GM04503 (cell line): ENCODE data around the gene TSHZ2.
"Not testable (repeated sequence)": the region's sequence is repeated elsewhere in the genome, so short reads cannot be mapped to it uniquely, and the experiment has no call there.

ENCODE experiments used
- DNase-seq: peaks from one replicate; pipeline ENCODE4 v3.0.0-alpha.2; 2012; ENCODE audit warnings: low read depth

Gene TSHZ2

DNA sequence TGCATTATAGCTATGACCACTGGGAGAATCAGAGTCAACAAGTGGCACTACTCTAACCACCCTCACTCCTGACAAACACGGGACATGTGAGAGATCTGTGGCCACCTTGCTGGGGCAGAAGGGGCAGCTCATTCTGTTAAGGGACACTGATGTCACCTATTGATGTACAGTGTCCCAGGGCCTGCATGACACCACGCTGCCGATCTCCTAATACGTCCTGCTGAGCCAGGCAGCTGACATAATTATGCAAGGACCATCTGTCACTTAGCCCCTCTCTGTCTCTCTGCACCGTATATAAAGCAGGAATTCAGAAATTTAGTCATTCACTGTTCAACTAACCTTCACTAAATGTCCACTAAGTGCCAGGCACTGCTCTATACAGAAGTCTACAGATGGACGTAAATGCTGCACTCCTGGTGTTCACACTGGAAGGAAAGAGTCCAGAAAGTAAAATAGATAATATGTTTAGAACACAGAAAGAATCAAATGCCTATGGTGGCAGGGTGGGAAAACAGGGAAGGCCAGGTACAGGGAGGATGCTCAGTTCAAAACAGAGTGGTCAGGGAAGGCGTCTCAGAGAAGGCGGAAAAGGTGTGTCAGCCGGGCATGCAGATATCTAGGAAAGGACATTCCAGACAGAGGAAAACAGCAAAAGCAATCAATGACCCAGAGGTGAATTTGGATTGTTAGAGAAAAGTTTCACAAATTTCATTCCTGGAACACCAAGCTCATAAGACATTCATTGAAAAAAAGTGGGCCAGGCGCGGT is 447.7 kb downstream of the TSHZ2 start:
- no peak for DNase-seq

DNA sequence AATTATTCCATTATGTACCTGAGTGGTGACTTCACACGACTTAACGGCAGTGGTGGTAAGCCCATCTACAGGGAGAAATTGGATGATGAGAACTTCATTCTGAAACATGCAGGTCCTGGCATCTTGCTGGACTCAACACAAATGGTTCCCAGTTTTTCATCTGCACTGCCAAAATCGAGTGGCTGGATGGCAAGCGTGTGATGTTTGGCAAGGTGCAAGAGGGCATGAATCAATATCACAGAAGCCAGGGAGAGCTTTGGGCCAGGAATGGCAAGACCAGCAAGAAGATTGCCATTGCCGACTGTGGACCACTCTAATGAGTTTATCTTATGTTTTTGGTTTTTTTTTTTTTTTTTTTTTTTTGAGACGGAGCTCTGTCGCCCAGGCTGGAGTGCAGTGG is 449.2 kb downstream of the TSHZ2 start:
- no peak for DNase-seq

DNA sequence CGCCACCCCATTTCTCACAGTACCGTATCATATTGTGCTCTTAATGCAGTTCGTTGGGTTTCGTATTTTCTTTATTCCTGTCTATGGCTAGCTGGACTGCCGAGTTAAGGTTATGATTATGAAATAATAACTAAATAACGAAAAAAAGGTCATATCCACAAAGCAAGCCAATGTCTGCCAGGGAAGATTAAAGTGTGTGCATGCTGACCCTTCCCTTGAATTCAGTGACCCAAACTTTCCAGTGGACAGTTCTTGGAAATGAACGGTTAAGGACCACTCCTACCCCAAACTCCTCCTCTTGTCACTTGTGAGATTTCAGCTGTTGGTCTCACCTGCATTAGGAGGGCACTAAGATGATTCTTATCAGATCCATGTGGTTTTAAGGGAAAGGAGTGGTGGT is 449.9 kb downstream of the TSHZ2 start:
- no peak for DNase-seq

DNA sequence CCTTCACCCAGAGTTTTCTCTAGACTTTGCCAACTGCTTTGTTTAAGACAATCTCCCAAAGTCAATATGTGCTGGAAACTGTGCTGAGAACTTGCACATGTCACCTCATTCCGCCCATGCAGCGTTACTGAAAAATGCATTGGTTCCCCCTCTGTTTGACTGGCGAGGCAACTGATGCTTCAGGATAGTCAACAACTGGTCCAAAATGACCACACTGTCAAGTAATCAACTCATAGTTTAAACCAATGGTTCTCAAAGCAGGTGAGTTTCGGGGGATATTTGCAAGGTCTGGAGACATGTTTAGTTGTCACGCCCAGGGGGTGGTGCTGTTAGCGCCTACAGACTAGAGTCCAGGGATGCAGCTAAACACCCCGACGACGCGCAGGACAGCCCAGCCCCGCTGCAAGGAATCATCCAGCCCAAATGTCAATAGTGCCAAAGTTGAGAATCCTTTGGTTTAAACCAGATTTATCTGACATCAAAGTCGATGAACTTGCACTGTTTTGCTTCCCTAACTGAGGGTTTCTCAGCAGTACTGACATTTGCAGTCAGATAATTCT is 451.5 kb downstream of the TSHZ2 start:
- DNase-seq, result no peak

DNA sequence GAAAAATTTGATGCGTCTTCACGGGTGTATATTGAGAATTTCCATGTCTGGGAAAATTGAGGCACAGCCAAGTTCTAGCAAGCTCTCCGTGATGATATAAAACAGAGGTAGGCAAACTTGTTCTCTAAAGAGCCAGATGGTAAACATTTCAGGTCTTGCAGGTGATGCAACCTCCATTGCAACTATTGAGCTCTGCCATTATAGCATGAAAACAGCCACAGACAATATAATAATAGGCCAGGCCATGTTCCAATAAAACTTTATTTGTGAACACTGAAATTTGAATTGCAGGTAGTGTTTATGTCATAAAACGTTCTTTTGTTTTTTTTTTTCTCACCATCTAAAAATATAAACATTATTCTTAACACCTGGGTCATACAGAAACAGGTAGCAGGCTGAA is 453.3 kb downstream of the TSHZ2 start:
- DNase-seq, result no peak

DNA sequence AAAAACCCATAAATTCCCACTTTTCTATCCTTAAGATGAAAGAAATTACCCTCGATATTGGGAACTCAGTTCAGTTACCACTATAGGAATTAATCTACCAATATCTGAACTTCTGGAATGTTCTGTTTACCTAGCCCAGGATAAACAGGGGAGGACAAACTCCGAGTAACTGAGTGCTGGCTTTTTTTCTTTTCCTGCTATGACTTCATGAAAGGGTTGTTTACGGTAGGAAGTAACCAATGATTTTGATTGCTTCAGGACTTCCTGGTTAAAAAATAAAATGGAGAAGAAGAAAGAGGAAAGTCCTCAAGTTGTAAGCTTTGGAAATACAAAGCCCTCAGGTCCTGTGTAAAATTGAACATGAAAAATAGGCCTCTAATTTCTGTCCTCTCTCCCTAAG is 453.8 kb downstream of the TSHZ2 start:
- DNase-seq, result no peak

DNA sequence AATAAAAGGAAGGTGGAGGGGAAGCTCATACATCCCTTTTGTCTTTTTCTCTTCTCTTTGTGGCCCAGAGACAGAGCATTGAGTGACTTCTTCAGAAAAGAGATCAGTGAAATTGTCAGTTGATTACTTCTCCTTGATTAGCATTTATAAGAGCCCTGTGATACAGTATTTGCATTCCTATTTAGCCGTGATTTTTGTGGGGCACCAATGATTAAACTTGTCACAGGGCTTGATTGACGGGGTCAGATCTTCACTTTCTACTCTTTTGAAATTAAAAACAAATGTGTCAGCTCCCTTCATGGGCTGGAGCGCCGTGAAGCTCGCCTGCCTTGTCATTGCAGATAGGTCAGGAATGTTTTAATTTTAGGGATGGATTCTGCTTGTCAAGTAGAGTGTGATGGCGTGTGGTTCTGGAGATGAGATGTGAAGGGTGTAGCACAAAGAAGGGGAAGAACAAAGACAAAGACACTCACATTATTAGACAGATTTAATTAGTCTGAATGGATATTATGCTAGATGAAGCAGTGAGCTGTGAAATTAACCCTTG is 454.7 kb downstream of the TSHZ2 start:
- DNase-seq, result no peak

DNA sequence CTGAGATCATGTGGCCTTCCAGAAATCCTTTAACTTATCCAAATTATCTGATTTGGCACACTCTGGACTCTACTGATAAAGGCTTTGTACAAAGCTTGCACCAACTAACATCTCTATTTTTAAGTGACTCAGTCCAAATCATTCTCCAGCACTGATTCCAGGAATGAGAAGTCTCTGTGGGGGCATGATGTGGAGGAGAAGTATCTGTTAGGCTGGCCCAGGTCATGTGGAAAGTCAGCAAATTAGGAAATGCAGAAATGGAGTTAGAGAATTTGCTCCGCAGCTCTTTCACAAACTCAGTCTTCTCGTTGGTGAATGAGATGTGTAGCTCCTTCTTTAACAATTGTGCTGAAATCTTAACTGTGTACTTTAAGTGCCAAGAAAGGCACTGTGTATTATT is 455.8 kb downstream of the TSHZ2 start:
- no peak for DNase-seq

DNA sequence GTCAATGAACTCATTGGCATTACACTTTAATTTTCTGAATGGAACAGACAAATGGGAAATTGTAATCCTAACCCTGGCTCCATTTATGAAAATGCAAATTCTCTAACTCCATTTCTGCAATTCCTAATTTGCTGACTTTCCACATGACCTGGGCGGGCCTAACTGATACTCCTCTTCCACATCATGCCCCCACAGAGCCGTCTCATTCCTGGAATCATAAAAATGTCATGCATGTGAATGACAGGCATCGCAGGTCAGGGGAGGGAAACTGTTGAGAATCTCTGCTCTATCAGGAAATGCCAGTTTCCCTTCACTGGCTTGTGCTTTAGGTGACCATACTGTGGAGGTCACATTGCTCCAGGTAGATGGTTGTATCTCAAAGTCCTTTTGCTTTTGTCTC is 456.4 kb downstream of the TSHZ2 start:
- DNase-seq, result no peak

DNA sequence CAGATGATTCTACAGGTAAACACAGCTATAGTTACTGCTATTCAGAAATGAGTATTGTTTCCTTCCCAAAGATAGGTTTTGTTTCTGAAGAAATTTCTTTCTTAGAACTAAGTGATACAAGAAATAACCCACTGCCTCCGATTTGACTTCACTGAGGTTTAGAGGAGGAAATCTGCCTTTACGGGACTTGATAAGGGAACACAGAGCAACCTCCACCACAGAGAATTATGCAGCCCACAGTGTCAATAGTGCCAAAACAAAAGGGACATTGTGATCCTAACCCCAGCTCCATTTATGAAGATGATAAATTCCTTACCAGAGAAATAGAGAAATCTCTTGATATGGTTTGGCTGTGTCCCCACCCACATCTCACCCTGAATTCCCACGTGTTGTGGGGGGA is 456.8 kb downstream of the TSHZ2 start:
- no peak for DNase-seq

DNA sequence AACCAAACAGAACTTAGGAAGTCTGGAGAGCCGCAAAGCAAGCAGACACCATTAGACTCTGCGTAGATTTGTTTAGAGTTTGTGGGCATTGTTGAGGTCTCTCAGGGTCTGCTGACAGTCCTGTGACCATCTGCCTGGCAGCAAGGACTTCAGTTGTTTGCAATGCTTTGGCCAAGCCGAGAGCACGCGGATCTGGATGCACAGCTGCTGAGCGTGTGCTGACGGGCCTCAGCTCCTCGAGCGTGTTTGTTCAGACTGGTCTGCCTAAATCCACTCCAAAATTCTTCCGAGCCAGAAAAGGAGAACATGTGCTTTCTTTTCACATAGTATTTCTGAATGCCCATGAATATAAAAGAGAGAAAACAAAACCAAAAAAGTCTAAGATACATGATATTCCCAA is 462.5 kb downstream of the TSHZ2 start:
- DNase-seq, result no peak

DNA sequence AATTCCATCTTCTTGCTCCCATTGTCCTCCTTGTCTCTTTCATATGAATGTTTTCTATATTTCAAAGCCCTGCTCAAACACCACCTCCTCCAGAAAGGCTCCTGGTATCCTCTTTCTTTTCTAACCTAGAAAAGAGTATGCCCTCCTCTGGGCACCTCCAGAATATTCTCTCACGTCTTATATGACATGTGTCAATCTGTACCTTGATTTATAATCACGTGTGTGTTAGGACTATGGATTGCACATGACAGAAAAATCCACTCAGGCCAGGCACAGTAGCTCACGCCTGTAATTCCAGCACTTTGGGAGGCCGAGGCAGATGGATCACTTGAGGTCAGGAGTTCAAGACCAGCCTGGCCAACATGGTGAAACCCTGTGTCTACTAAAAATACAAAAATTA is 464.8 kb downstream of the TSHZ2 start:
- DNase-seq, result not testable (repeated sequence)

DNA sequence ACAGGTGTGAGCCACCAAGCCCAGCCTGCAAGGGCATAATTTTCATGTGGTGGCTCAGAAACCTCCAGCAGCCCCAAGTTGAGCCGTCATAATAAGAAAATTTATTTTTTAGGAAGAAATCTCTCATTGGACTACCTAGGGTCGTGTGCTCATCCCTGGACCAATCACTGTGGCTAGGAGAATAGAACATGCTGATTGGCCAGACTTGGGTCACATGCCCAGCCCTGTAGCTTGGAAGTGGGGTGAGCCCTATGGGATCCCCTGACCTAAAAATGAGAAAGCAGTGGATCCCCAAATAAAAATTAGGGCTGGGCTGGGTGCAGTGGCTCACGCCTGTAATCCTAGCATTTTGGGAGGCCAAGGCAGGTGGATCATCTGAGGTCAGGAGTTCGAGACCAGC is 466.2 kb downstream of the TSHZ2 start:
- no peak for DNase-seq

DNA sequence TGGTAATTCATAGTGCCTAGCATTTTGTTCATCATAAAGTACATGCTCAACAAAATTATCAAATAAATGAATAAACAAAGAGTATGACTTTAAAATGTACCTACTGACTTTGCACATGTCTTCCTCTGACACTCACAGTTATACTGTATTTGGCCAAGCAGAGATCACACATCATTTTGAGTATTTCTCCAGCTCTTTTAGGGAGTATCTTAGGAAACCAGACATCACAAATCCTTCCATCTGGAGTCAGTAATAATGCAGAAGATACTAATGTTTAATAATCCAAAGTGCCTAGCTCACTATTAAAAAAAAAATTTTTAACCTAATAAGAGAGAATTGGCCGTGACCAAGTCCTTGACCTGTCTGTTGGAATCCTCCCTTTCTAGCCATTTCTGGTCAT is 466.9 kb downstream of the TSHZ2 start:
- no peak for DNase-seq

DNA sequence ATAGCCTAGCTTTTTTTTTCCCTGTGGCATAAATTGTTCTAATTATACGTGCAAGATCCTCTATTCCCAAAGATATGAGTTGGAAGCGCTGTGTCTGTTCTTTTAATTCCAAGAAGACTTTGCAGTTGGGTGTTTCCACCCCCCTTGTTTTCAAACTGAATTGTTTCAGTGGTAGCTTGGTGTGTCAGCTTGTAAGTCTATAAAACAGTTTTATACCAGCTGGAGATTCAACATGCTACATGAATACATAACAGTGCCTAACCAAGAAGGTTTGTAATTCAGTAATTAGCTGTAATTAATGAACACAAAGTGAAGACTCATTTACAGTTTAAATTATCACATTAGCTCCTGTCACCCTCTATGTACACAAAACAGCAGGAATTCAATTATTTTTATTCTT is 467.5 kb downstream of the TSHZ2 start:
- DNase-seq, result no peak

DNA sequence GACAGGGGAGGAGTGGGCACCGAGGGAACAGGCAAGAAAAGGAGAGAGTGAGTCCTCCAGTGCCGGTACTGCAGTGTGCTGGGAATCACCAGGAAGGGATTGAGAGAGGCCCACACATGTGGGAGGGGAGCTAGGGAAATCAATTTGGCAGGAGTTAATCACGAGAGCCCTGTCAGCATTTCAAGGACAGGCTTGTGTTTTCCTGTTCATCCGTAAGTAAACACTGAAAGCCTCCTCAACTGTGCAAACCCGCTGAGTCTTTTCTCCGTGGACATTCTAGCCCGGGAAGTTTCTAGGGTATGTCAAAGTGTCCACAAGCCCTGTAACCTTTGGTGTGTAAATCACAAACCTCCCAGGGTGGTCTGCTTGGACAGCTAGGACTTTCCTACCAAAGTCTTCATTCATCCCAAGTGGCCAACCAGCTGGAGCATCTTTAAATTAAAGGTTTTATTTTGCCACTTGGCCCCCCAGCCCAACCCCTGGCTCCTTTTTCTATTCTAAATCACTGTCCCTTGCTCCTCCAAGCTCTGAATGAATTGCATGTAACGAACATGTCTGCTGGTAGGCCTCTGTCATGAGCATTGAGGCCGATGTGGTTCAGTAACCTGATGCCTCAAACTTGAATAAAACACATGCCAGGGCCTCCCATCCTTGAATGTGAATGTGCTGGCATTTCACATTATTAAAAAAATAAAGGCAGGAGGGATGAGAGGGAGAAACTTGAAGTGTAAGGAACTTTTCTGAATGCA is 472.4 kb downstream of the TSHZ2 start:
- no peak for DNase-seq

DNA sequence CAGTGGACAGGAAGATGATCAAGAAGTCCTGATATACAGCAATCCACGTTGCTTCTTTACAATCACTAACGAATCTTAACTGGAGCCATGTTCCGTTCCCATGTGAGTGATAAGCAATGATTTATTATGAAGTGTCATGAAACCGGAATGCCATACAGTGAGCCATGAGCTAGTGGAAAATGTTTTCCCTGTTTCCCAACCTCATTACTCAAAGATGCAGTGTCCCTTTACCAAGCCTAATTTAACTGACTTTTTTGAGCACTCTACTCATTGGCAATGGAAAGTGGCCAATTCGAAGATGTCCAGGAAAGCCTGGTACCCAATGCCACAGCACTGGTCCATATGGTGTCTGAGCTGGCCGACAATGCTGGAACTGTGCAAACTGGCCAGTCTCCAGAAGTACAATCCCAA is 473.2 kb downstream of the TSHZ2 start:
- DNase-seq, result no peak

DNA sequence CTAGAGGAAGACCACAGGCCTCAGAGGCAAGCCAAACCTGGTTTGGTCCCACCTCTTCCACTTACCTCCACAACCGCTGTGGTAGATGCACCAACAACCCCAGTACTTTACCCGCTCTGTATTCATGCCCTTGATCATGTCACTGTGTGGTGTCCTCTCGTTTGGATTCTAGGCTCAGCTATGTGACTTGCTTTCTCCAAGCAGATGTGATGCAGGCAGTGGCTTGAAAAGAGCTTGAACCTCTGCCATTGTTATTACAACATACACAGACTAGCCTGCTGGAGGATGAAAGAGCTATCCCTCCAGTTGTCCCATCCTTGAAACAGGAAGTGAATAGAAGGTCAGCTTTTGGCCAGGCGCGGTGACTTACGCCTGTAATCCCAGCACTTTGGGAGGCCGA is 473.8 kb downstream of the TSHZ2 start:
- no peak for DNase-seq

DNA sequence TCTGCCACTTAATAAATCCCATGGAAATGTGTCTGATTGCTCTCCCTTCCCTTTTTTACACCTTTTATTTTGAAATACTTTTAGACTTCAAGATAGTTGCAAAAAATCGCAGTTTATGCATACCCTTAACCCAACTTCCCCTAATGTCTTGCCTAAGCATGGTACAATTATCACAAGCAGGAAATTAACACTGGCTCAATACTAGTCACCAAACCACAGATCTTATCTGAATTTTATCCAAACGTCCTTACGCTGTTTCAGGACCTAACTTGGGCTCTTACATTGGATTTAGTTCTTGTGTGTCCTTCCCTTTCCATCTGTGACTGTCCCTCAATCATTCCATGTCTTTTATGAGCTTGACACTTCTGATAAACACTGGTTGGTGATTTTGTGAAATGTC is 475.2 kb downstream of the TSHZ2 start:
- DNase-seq, result no peak

DNA sequence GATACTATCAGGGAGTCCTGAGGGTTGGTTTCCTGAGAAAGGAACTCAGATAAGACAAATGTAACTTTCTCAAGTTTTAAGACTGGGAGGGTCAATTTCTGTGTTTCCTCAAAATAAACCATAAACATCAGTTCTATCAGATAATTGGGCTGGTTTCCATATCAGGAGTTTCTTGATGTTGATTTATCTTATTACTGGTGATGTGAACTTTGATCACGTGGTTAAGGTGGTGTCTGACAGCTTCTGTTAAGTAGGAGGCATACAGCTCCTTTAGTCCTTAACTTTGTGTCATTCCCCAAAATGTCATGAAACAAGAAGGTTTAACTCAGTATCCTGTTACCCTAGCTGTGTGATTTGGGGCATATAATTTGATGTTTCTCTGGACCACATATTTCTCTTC is 476.3 kb downstream of the TSHZ2 start:
- no peak for DNase-seq

DNA sequence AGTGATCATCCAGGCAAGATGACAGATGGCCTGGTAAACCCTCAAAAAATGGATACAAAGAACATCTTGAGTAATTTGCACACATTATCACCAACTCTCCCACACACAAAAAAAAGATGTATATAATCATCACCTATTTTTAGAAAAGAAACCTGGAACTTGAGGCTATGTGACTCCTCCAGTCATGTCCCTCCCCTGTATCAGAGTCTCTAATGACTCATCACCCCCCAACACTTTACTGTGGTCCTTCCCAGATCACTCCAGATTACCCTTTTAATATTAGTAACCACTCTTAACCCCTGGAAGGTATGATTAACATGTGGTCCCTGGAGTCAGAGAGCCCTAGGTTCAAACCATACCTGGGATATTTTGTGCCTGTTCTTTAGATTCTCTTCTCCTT is 476.7 kb downstream of the TSHZ2 start:
- DNase-seq, result no peak

DNA sequence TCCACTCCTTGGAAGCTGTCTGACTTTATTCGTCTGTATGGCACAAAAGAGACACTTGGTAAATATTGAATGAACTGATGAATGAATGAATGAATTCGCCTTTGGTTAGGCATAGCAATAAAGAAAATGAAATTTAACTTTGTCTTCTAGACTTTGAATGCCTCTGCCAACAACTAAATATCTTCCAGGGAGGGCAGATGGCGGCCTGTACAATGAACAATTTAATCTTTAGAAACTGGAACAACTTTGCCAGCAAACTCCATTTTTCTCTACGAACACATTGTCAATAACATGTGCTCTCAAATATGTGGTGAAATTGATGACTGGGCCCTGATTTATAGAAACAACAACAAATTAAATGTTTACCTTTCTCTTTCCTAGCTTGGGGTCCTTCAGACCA is 480.9 kb downstream of the TSHZ2 start:
- no peak for DNase-seq

DNA sequence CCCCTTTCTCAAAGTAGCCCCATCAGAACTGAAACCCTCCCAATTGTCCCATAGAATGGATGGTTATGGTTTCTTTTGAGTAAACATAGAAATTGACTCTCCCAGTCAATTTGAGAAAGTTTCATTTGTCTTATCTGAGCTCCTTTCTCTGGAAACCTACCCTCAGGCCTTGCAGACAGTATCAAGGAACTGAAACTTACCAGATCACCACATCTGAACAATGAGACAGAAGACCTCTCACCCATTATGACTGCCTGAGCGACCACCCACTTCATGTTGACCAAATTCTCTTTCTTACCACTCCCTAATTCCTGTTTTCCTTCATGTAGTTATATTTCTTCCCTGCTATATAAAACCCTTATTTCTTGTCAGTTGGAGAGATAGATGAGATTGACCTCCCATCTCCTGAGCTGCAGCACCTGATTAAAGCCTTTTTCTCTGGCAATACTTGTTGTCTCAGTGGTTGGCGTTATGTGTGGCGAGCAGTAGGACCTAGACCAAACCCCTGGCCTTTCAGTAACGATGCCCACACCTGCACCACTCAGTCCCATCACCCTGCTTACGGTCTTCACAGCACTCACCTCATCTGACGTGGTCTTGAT is 482.6 kb downstream of the TSHZ2 start:
- no peak for DNase-seq
